OCI-LY7 (cell line): Measurements from ENCODE around the gene NPR3. TPM values are rescaled to one million over a fixed set of nuclear protein-coding genes. Genes with fewer than 3 reads are reported as not detected.

Experiments
- BruUV-seq: library from RNA; stranded (reverse); fragments of 400-500 nt; replicated peaks from 2 replicates; lab custom pipeline; 2021; lab: Mats Ljungman, UMichigan
- CTCF ChIA-PET: fragments of 300-600 bp; sonication (Branson Sonifier 250); formaldehyde crosslinking; loops from one replicate; lab custom pipeline; 2022; ENCODE audit warnings: antibody characterized with exemption; ENCODE audit not compliant: unreplicated experiment; lab: Charles Lee
- POLR2A ChIA-PET: fragments of 300-600 bp; sonication (Branson Sonifier 250); formaldehyde crosslinking; loops from one replicate; lab custom pipeline; 2022; ENCODE audit warnings: antibody characterized with exemption; lab: Charles Lee
- DNase-seq: peaks from one replicate; pipeline ENCODE4 v3.0.0-alpha.2; 2015; ENCODE audit warnings: low spot score
- H2AFZ ChIP-seq: fragments of 200-600 bp; sonication (generic), shearing (Covaris generic); 2 replicates; pipeline ENCODE4 v1.6.1; 2014; ENCODE audit warnings: mild to moderate bottlenecking, antibody characterized with exemption, low read length, moderate library complexity
- H3K27ac ChIP-seq: fragments of 200-600 bp; sonication (generic); 2 replicates; pipeline ENCODE4 v1.5.1; 2014; ENCODE audit warnings: mixed run types, low read depth, mild to moderate bottlenecking, moderate library complexity, low read length, inconsistent platforms; ENCODE audit not compliant: poor library complexity, severe bottlenecking
- H3K36me3 ChIP-seq: fragments of 200-600 bp; sonication (generic); 2 replicates; pipeline ENCODE4 v1.6.1; 2014; ENCODE audit warnings: mild to moderate bottlenecking, antibody characterized with exemption, low read length, moderate library complexity, mixed read lengths; ENCODE audit not compliant: insufficient read depth
- H3K4me1 ChIP-seq: fragments of 200-600 bp; sonication (generic); 2 replicates; pipeline ENCODE4 v1.5.1; 2014; ENCODE audit warnings: mild to moderate bottlenecking, low read length; ENCODE audit not compliant: insufficient read depth, poor library complexity, severe bottlenecking
- H3K4me2 ChIP-seq: fragments of 200-600 bp; sonication (generic); 2 replicates; pipeline ENCODE4 v1.6.1; 2014; ENCODE audit warnings: mild to moderate bottlenecking, low read length
- H3K4me3 ChIP-seq: fragments of 200-600 bp; sonication (generic); 2 replicates; pipeline ENCODE4 v1.5.1; 2014; ENCODE audit warnings: mild to moderate bottlenecking, low read depth, low read length; ENCODE audit not compliant: poor library complexity, severe bottlenecking
- H3K79me2 ChIP-seq: fragments of 200-600 bp; sonication (generic); 2 replicates; pipeline ENCODE4 v1.6.1; 2016; ENCODE audit warnings: low read depth, mild to moderate bottlenecking, low read length, moderate library complexity, mixed read lengths; ENCODE audit not compliant: insufficient read depth
- H3K9me2 ChIP-seq: fragments of 200-600 bp; sonication (generic); 2 replicates; pipeline ENCODE4 v1.6.1; 2016; ENCODE audit warnings: mild to moderate bottlenecking, low read length, mixed read lengths; ENCODE audit not compliant: insufficient read depth
- H3K9me3 ChIP-seq: fragments of 200-600 bp; sonication (generic); 2 replicates; pipeline ENCODE4 v1.6.1; 2014; ENCODE audit warnings: mild to moderate bottlenecking, mixed run types, low read length, mixed read lengths
- H4K20me1 ChIP-seq: fragments of 200-600 bp; sonication (generic); 2 replicates; pipeline ENCODE4 v1.6.1; 2014; ENCODE audit warnings: mild to moderate bottlenecking, antibody characterized with exemption, low read length, moderate library complexity, mixed read lengths; ENCODE audit not compliant: insufficient read depth
- EZH2phosphoT487 ChIP-seq: fragments of 200-600 bp; sonication (generic); IDR thresholded peaks from 2 replicates; pipeline ENCODE4 v1.6.1; 2018; ENCODE audit warnings: low read depth, borderline replicate concordance, mild to moderate bottlenecking, mixed run types, antibody characterized with exemption, low read length, moderate library complexity, mixed read lengths
- intact Hi-C: fragments of 100-400 bp; cut with micrococcal nuclease; formaldehyde crosslinking; loops from one replicate; pipeline ENCODE4 v1.10.0; 2022; ENCODE audit not compliant: unreplicated experiment
- total RNA-seq, 2 experiments: library from RNA; depleted of rRNA in 1 of 2; stranded (reverse); fragments of >200 nt in 1 of 2; shearing (Covaris generic) in 1 of 2; gene quantifications; 2 replicates each; pipeline ENCODE4 v1.2.3, GENCODE V29; 2014 to 2022
- TF ChIP-seq, protein P1 (sequence below): fragments of 200-600 bp; sonication (generic); conservative IDR thresholded peaks from 2 replicates; pipeline ENCODE4 v1.5.1; 2014; ENCODE audit warnings: mild to moderate bottlenecking, antibody characterized with exemption, low read length, moderate library complexity, mixed read lengths

Gene NPR3
- total RNA-seq, 2 experiments from 2014 or later, result not detected

DNA sequence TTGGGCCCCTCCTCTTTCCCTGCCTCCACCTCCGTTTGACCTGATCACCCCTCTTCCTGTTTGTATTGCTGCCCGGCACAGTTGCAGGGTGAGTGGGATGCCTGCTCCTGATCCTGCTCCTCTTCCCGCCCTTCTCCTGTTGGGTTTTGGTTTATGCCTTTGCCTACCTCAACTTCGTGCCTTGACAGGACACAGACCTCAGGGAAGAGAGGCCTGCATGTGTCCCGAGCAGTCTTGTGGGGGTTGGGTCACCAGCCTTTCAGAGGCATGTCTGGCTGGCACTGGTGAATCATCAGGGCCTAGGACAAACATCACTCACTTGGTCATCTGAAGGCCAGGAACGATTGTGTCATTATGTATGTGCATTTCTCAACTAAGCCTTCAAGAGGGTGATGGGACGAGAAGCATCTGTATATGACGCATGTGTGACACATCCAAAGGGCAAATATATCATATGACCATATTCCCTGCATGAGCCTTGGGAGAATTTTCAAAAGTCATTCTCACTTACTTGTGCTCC is 56.9 kb downstream of the NPR3 start:
- intact Hi-C loops, result no loop called here
- no peak overlapping the region for H3K4me2 ChIP-seq
- H4K20me1 ChIP-seq, result no peaks in the 10 kb centered on the region
- no peak overlapping the region for H2AFZ ChIP-seq
- TF ChIP-seq, protein P1, sequence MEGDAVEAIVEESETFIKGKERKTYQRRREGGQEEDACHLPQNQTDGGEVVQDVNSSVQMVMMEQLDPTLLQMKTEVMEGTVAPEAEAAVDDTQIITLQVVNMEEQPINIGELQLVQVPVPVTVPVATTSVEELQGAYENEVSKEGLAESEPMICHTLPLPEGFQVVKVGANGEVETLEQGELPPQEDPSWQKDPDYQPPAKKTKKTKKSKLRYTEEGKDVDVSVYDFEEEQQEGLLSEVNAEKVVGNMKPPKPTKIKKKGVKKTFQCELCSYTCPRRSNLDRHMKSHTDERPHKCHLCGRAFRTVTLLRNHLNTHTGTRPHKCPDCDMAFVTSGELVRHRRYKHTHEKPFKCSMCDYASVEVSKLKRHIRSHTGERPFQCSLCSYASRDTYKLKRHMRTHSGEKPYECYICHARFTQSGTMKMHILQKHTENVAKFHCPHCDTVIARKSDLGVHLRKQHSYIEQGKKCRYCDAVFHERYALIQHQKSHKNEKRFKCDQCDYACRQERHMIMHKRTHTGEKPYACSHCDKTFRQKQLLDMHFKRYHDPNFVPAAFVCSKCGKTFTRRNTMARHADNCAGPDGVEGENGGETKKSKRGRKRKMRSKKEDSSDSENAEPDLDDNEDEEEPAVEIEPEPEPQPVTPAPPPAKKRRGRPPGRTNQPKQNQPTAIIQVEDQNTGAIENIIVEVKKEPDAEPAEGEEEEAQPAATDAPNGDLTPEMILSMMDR, result no peak
- no peak for TF ChIP-seq EZH2phosphoT487
- no peaks in the 10 kb centered on the region for H3K9me2 ChIP-seq
- H3K36me3 ChIP-seq, result no peaks in the 10 kb centered on the region
- no peaks in the 10 kb centered on the region for H3K9me3 ChIP-seq
- CTCF ChIA-PET, result no interaction called here
- no peaks in the 10 kb centered on the region for H3K4me1 ChIP-seq
- no TSS peak for BruUV-seq
- POLR2A ChIA-PET, result no interaction called here
- no peak overlapping the region for H3K4me3 ChIP-seq
- H3K79me2 ChIP-seq, result no peaks in the 10 kb centered on the region
- no peak for DNase-seq
- no peak overlapping the region for H3K27ac ChIP-seq

DNA sequence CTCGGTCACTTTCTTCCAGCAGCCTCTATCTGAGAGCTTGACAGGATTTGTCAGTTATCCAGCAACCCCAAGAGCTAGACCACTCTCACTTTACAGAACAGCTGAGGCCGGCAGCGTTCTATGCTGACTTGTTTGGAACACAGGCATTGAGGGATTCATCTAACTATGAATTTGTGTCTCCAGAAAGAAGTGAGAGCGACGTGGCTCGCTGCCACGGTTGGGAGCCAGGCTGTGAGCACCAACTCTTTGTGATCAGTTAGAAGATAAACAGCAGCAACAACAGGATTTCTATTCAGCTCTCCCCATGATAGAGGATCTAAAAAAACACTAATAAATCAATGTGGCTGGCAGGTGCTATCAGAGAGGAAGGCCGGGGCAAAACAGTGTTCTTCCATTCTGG is 58.6 kb downstream of the NPR3 start:
- DNase-seq, result no peak
- Histone ChIP-seq H3K4me1 (no peaks in the 10 kb centered on the region), H3K9me3 (no peaks in the 10 kb centered on the region), H3K27ac (no peak overlapping the region), H2AFZ (no peak overlapping the region), H3K79me2 (no peaks in the 10 kb centered on the region), H4K20me1 (no peaks in the 10 kb centered on the region), H3K4me3 (no peak overlapping the region), H3K4me2 (no peak overlapping the region), H3K9me2 (no peaks in the 10 kb centered on the region), H3K36me3 (no peaks in the 10 kb centered on the region)
- CTCF ChIA-PET, result no interaction called here
- no TSS peak for BruUV-seq
- intact Hi-C loops, result no loop called here
- TF ChIP-seq EZH2phosphoT487, result no peak
- TF ChIP-seq, protein P1, result no peak
- POLR2A ChIA-PET, result no interaction called here

DNA sequence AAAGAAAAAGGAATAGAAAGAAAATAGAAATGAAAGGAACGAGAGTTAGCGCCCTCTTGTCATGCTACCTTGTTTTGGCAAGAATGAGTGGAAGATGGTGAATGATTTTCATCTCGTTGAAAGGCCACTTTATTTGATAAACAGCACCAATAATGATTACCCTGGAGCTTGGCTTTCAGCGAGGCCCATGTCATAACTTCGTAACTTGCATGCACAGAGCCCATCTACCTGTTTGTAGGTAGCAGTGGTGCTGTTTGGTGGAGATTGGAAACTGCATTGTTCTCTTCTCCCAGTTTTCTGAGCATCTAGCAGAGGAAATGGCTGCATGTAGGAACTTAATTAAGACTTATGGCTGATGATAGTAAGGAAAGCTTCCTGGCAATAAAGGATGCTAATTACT is 59.3 kb downstream of the NPR3 start:
- no peak overlapping the region for H3K27ac ChIP-seq
- intact Hi-C loops, result no loop called here
- ChIA-PET CTCF (no interaction called here), POLR2A (no interaction called here)
- no peaks in the 10 kb centered on the region for H3K9me2 ChIP-seq
- no peak for TF ChIP-seq EZH2phosphoT487
- TF ChIP-seq, protein P1, result no peak
- no peaks in the 10 kb centered on the region for H3K79me2 ChIP-seq
- no peak for DNase-seq
- no peaks in the 10 kb centered on the region for H3K36me3 ChIP-seq
- H2AFZ ChIP-seq, result no peak overlapping the region
- no peak overlapping the region for H3K4me2 ChIP-seq
- H3K4me1 ChIP-seq, result no peaks in the 10 kb centered on the region
- BruUV-seq, result no TSS peak
- no peaks in the 10 kb centered on the region for H4K20me1 ChIP-seq
- H3K4me3 ChIP-seq, result no peak overlapping the region
- H3K9me3 ChIP-seq, result no peaks in the 10 kb centered on the region
